ENCODE data around the gene PCDH15.

- TF ChIP-seq POLR2A (IDR thresholded peaks at IDR 0.05), result no peak
- TF ChIP-seq, protein P1, sequence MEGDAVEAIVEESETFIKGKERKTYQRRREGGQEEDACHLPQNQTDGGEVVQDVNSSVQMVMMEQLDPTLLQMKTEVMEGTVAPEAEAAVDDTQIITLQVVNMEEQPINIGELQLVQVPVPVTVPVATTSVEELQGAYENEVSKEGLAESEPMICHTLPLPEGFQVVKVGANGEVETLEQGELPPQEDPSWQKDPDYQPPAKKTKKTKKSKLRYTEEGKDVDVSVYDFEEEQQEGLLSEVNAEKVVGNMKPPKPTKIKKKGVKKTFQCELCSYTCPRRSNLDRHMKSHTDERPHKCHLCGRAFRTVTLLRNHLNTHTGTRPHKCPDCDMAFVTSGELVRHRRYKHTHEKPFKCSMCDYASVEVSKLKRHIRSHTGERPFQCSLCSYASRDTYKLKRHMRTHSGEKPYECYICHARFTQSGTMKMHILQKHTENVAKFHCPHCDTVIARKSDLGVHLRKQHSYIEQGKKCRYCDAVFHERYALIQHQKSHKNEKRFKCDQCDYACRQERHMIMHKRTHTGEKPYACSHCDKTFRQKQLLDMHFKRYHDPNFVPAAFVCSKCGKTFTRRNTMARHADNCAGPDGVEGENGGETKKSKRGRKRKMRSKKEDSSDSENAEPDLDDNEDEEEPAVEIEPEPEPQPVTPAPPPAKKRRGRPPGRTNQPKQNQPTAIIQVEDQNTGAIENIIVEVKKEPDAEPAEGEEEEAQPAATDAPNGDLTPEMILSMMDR (IDR thresholded peaks at IDR 0.05), result no peak
Observed at GRCh38 chr10:54585572-54585971, 215.5 kb downstream of the PCDH15 start.
